Measurements from ENCODE around the gene GHDC.
"Not testable (repeated sequence)": the region's sequence is repeated elsewhere in the genome, so short reads cannot be mapped to it uniquely, and the experiment has no call there.

- TF ChIP-seq ATF3 (CRISPR knock-in tag; conservative IDR thresholded peaks at IDR 0.05); NR1H2 (CRISPR knock-in tag; IDR thresholded peaks at IDR 0.05); CTCF (IDR thresholded peaks at IDR 0.05); CREB1 (CRISPR knock-in tag; IDR thresholded peaks at IDR 0.05); ETV6 (CRISPR knock-in tag; IDR thresholded peaks at IDR 0.05); NR3C1 (CRISPR knock-in tag; conservative IDR thresholded peaks at IDR 0.05; ENCODE audit: low read depth); NR2C2 (CRISPR knock-in tag; IDR thresholded peaks at IDR 0.05); NFYB (CRISPR knock-in tag; conservative IDR thresholded peaks at IDR 0.05; ENCODE audit: low read depth); RELA (CRISPR knock-in tag; IDR thresholded peaks at IDR 0.05; ENCODE audit: borderline replicate concordance); ZNF121 (CRISPR knock-in tag; IDR thresholded peaks at IDR 0.05); USF1 (CRISPR knock-in tag; IDR thresholded peaks at IDR 0.05): not testable (repeated sequence)
- TF ChIP-seq, protein P1, sequence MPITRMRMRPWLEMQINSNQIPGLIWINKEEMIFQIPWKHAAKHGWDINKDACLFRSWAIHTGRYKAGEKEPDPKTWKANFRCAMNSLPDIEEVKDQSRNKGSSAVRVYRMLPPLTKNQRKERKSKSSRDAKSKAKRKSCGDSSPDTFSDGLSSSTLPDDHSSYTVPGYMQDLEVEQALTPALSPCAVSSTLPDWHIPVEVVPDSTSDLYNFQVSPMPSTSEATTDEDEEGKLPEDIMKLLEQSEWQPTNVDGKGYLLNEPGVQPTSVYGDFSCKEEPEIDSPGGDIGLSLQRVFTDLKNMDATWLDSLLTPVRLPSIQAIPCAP (CRISPR knock-in tag; IDR thresholded peaks at IDR 0.05) = not testable (repeated sequence)
- TF ChIP-seq, protein P2, sequence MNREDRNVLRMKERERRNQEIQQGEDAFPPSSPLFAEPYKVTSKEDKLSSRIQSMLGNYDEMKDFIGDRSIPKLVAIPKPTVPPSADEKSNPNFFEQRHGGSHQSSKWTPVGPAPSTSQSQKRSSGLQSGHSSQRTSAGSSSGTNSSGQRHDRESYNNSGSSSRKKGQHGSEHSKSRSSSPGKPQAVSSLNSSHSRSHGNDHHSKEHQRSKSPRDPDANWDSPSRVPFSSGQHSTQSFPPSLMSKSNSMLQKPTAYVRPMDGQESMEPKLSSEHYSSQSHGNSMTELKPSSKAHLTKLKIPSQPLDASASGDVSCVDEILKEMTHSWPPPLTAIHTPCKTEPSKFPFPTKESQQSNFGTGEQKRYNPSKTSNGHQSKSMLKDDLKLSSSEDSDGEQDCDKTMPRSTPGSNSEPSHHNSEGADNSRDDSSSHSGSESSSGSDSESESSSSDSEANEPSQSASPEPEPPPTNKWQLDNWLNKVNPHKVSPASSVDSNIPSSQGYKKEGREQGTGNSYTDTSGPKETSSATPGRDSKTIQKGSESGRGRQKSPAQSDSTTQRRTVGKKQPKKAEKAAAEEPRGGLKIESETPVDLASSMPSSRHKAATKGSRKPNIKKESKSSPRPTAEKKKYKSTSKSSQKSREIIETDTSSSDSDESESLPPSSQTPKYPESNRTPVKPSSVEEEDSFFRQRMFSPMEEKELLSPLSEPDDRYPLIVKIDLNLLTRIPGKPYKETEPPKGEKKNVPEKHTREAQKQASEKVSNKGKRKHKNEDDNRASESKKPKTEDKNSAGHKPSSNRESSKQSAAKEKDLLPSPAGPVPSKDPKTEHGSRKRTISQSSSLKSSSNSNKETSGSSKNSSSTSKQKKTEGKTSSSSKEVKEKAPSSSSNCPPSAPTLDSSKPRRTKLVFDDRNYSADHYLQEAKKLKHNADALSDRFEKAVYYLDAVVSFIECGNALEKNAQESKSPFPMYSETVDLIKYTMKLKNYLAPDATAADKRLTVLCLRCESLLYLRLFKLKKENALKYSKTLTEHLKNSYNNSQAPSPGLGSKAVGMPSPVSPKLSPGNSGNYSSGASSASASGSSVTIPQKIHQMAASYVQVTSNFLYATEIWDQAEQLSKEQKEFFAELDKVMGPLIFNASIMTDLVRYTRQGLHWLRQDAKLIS (CRISPR knock-in tag; IDR thresholded peaks at IDR 0.05; ENCODE audit: borderline replicate concordance) = not testable (repeated sequence)
These were observed 17.6 kb upstream of the GHDC start for GRCh38 chr17:42211921-42212341.

Data from WTC11 (cell line).